Brain pericyte (primary cell): ENCODE data around the gene TESK2.
"Not testable (repeated sequence)": the region's sequence is repeated elsewhere in the genome, so short reads cannot be mapped to it uniquely, and the experiment has no call there.

Experiments
- DNase-seq: peaks from one replicate; pipeline ENCODE4 v3.0.0-alpha.2; 2012; ENCODE audit warnings: low read depth, low spot score

The TESK2 gene

GRCh38 chr1:45474194-45474593 is 16.8 kb downstream of the TESK2 start:
- not testable (repeated sequence) for DNase-seq

- DNase-seq, result no peak
Observed at GRCh38 chr1:45473302-45473701, 17.7 kb downstream of the TESK2 start.

GRCh38 chr1:45470306-45470798 is 20.6 kb downstream of the TESK2 start:
- DNase-seq, result no peak

- DNase-seq, result not testable (repeated sequence)
Observed at GRCh38 chr1:45467353-45467752, 23.6 kb downstream of the TESK2 start.

GRCh38 chr1:45465277-45465676 is 25.7 kb downstream of the TESK2 start:
- no peak for DNase-seq

- no peak for DNase-seq
Observed at GRCh38 chr1:45458894-45459293, 32.1 kb downstream of the TESK2 start.

GRCh38 chr1:45456531-45456930 is 34.4 kb downstream of the TESK2 start:
- DNase-seq, result no peak

- no peak for DNase-seq
Observed at GRCh38 chr1:45455162-45455561, 35.8 kb downstream of the TESK2 start.

- no peak for DNase-seq
Observed at GRCh38 chr1:45454464-45454863, 36.5 kb downstream of the TESK2 start.

- DNase-seq, result no peak
Observed at GRCh38 chr1:45452503-45452902, 38.5 kb downstream of the TESK2 start.

- no peak for DNase-seq
Observed at GRCh38 chr1:45448357-45448756, 42.6 kb downstream of the TESK2 start.

GRCh38 chr1:45446950-45447672 is 43.9 kb downstream of the TESK2 start:
- DNase-seq, result no peak

GRCh38 chr1:45446530-45446929 is 44.4 kb downstream of the TESK2 start:
- DNase-seq, result no peak

- DNase-seq, result no peak
Observed at GRCh38 chr1:45444609-45445131, 46.3 kb downstream of the TESK2 start.

- DNase-seq, result no peak
Observed at GRCh38 chr1:45443580-45444446, 47.1 kb downstream of the TESK2 start.

- DNase-seq, result no peak
Observed at GRCh38 chr1:45442272-45442671, 48.7 kb downstream of the TESK2 start.

GRCh38 chr1:45437323-45437722 is 53.6 kb downstream of the TESK2 start:
- no peak for DNase-seq

GRCh38 chr1:45430490-45430889 is 60.5 kb downstream of the TESK2 start:
- DNase-seq, result no peak

- DNase-seq, result no peak
Observed at GRCh38 chr1:45429561-45430159, 61.3 kb downstream of the TESK2 start.

GRCh38 chr1:45423906-45424678 is 66.9 kb downstream of the TESK2 start:
- DNase-seq, result no peak

GRCh38 chr1:45421935-45422334 is 69.0 kb downstream of the TESK2 start:
- DNase-seq, result no peak
